Endothelial cell of umbilical vein (primary cell): Measurements from ENCODE around the gene HMGXB3. TPM values are rescaled to one million over a fixed set of nuclear protein-coding genes. Genes with fewer than 3 reads are reported as not detected.

Experiments
- BruUV-seq: library from RNA; stranded (reverse); fragments of 400-500 nt; replicated peaks from 2 replicates; lab custom pipeline; 2021; lab: Mats Ljungman, UMichigan
- CTCF ChIA-PET: fragments of 300-600, 350-600 bp; sonication (Branson Sonifier 250); formaldehyde crosslinking; loops from one replicate; lab custom pipeline; 2021; ENCODE audit warnings: antibody characterized with exemption, inconsistent platforms; lab: Charles Lee
- POLR2A ChIA-PET: fragments of 300-600, 350-600 bp; sonication (Branson Sonifier 250); formaldehyde crosslinking; loops from one replicate; lab custom pipeline; 2021; ENCODE audit warnings: antibody characterized with exemption, inconsistent platforms; lab: Charles Lee
- DNase-seq: peaks from one replicate; pipeline ENCODE4 v3.0.0-alpha.2; 2011; ENCODE audit warnings: low read depth, low spot score
- FAIRE-seq: peaks from 2 replicates; lab custom pipeline; 2011; peaks lifted over from hg19 to GRCh38; lab: Jason Lieb, UNC
- H2AFZ ChIP-seq: 2 replicates; pipeline ENCODE4 v1.6.0; 2012; ENCODE audit warnings: low read depth, low read length, control low read depth, inconsistent platforms
- H3K27ac ChIP-seq: 2 replicates; pipeline ENCODE4 v1.5.1; 2011; ENCODE audit warnings: low read depth, mild to moderate bottlenecking, control low read depth, low read length, moderate library complexity; ENCODE audit not compliant: insufficient read depth
- H3K27me3 ChIP-seq, 2 experiments: 2 replicates each; pipeline versions ENCODE4 v1.6.0 to v1.6.1; 2011; ENCODE audit warnings: low read length in 2 of 2, mixed read lengths in 1 of 2; ENCODE audit not compliant: control insufficient read depth in 2 of 2, insufficient read depth in 2 of 2
- H3K36me3 ChIP-seq, 2 experiments: 2 replicates in 1 of 2; 3 replicates in 1 of 2; pipeline ENCODE4 v1.5.1; 2011; ENCODE audit warnings: low read length in 2 of 2, mild to moderate bottlenecking in 1 of 2, moderate library complexity in 1 of 2; ENCODE audit not compliant: control insufficient read depth in 2 of 2, insufficient read depth in 2 of 2; ENCODE audit errors: extremely low read depth in 1 of 2
- H3K4me1 ChIP-seq: 3 replicates; pipeline ENCODE4 v1.5.1; 2011; ENCODE audit warnings: mild to moderate bottlenecking, low read length; ENCODE audit not compliant: control insufficient read depth, insufficient read depth; ENCODE audit errors: extremely low read depth
- H3K4me2 ChIP-seq: 2 replicates; pipeline ENCODE4 v1.6.1; 2011; ENCODE audit warnings: low read length, control low read depth, mixed read lengths; ENCODE audit not compliant: insufficient read depth
- H3K4me3 ChIP-seq, 3 experiments: fragments of 200-600 bp in 1 of 3; sonication (generic), shearing (Covaris generic) in 1 of 3; replicated peaks in 1 of 3; 2 replicates each; pipeline ENCODE4 v1.5.1; 2011 to 2016; ENCODE audit warnings: control low read depth in 3 of 3, low read length in 3 of 3, mild to moderate bottlenecking in 2 of 3, inconsistent platforms in 1 of 3, low read depth in 1 of 3, moderate library complexity in 1 of 3; ENCODE audit not compliant: insufficient read depth in 1 of 3
- H3K79me2 ChIP-seq: 2 replicates; pipeline ENCODE4 v1.6.0; 2012; ENCODE audit warnings: low read length, inconsistent platforms; ENCODE audit not compliant: control insufficient read depth, insufficient read depth
- H3K9ac ChIP-seq: replicated peaks from 2 replicates; pipeline ENCODE3; 2011; ENCODE audit warnings: low read length, control low read depth; ENCODE audit not compliant: insufficient read depth; ENCODE audit errors: extremely low read depth
- H3K9me1 ChIP-seq: replicated peaks from 3 replicates; pipeline ENCODE4 v1.6.0; 2011; ENCODE audit warnings: mild to moderate bottlenecking, low read length; ENCODE audit not compliant: control insufficient read depth, insufficient read depth; ENCODE audit errors: extremely low read depth
- H3K9me3 ChIP-seq: replicated peaks from 2 replicates; pipeline ENCODE4 v1.5.1; 2012; ENCODE audit warnings: low read length, inconsistent platforms; ENCODE audit not compliant: control insufficient read depth, insufficient read depth
- H4K20me1 ChIP-seq: replicated peaks from 2 replicates; pipeline ENCODE3; 2011; ENCODE audit warnings: mild to moderate bottlenecking, low read length; ENCODE audit not compliant: control insufficient read depth, insufficient read depth; ENCODE audit errors: extremely low read depth
- EZH2 ChIP-seq: IDR thresholded peaks from 2 replicates; pipeline ENCODE4 v1.6.1; 2012; ENCODE audit warnings: borderline replicate concordance, low read depth, mild to moderate bottlenecking, moderate library complexity, low read length, inconsistent platforms; ENCODE audit not compliant: severe bottlenecking
- FOS ChIP-seq: IDR thresholded peaks from 2 replicates; pipeline ENCODE4 v1.6.1; 2011; ENCODE audit warnings: mild to moderate bottlenecking, low read length, moderate library complexity, borderline replicate concordance; ENCODE audit not compliant: insufficient read depth
- GATA2 ChIP-seq: IDR thresholded peaks from 2 replicates; pipeline ENCODE4 v1.7.0; 2011; ENCODE audit warnings: low read depth, mild to moderate bottlenecking, moderate library complexity, mixed read lengths, low read length; ENCODE audit not compliant: insufficient read length, insufficient read depth
- JUN ChIP-seq: IDR thresholded peaks from 2 replicates; pipeline ENCODE4 v1.6.1; 2011; ENCODE audit warnings: borderline replicate concordance, low read depth; ENCODE audit not compliant: insufficient read length, insufficient read depth
- MAX ChIP-seq: IDR thresholded peaks from 2 replicates; pipeline ENCODE4 v1.6.1; 2011; ENCODE audit not compliant: insufficient read depth, insufficient read length
- MYC ChIP-seq: IDR thresholded peaks from one replicate; pipeline ENCODE4 v1.6.1; 2011; ENCODE audit warnings: mild to moderate bottlenecking, low read depth, low read length
- POLR2A ChIP-seq: IDR thresholded peaks from 2 replicates; pipeline ENCODE4 v1.6.1; 2012; ENCODE audit warnings: low read depth, mild to moderate bottlenecking, control low read depth, low read length
- POLR2AphosphoS5 ChIP-seq: IDR thresholded peaks from 2 replicates; pipeline ENCODE4 v1.6.1; 2012; ENCODE audit warnings: low read depth, mild to moderate bottlenecking, control low read depth, low read length, moderate library complexity; ENCODE audit not compliant: insufficient read depth
- dilution Hi-C: fragments of 300-500 bp; cut with MboI; formaldehyde crosslinking; loops from one replicate; pipeline ENCODE4 v1.15.0; 2019; ENCODE audit warnings: low sequenced_read_pairs; ENCODE audit not compliant: extremely low pct_ligation_motif_present
- intact Hi-C: fragments of 100-400 bp; cut with micrococcal nuclease; formaldehyde crosslinking; loops from one replicate; pipeline ENCODE4 v1.10.0; 2022
- polyA plus RNA-seq, 4 experiments: library from polyadenylated mRNA; depleted of rRNA in 3 of 4; stranded (reverse) in 3 of 4; unstranded in 1 of 4; fragments of >200 nt; gene quantifications; 2 replicates each; pipeline versions ENCODE4 v1.2.1 to v1.2.3, GENCODE V29; 2011 to 2012; ENCODE audit warnings: missing spikeins in 1 of 4
- total RNA-seq: library from RNA; stranded (reverse); gene quantifications from 2 replicates; pipeline ENCODE4 v1.2.3, GENCODE V29; 2021
- TF ChIP-seq, protein P1 (sequence below), 2 donors: IDR thresholded peaks; 1 replicate in 1 of 2; 2 replicates in 1 of 2; pipeline ENCODE4 v1.5.1; 2011; ENCODE audit warnings: low read length in 2 of 2, mild to moderate bottlenecking in 2 of 2, moderate library complexity in 2 of 2, control low read depth in 1 of 2, inconsistent platforms in 1 of 2, low read depth in 1 of 2; ENCODE audit not compliant: insufficient read depth in 1 of 2; ENCODE audit errors: extremely low read depth in 1 of 2

Gene HMGXB3
- total and polyA plus RNA-seq, 2 donors (not counting 3 experiments of a cell fraction or from before 2014, with no cell fraction given): 34.8 to 52.6 TPM

DNA sequence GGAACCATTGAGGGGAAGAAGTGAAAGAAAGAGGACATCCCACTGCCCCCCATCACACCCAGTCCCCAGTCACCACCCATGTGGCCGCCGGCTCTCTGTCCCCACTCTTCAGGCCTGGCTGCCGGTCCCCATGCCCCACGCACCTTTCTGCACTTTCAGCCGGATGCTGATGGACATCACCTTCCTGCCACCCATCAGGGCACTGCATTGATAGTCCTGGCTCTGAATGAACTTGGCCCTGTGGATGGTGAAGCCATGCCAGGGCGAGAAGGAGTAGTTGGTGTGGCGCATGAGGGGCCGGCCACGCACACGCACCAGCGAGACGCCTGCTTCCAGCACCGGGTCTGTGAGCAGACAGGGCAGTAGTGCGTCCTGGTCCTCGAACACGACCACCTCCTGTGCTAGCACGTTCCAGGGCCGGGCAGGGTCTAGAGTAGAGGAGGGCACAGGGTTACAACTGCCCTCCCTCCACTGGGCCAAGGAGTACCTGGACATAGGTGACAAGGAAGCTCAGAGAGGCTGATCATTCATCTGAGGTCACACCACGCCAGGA lies 79.4 kb downstream of the HMGXB3 start:
- Histone ChIP-seq H3K27me3 (peaks cover 1 to 5% of the 10 kb centered on the region in 2 experiments), H3K9me3 (no peaks in the 10 kb centered on the region), H3K36me3 (no peaks in the 10 kb centered on the region), H3K9me1 (no peaks in the 10 kb centered on the region), H3K4me2 (no peak overlapping the region), H3K4me1 (peaks cover 17% of the 10 kb centered on the region), H3K27ac (no peak overlapping the region), H3K79me2 (no peaks in the 10 kb centered on the region), H4K20me1 (no peaks in the 10 kb centered on the region), H3K9ac (no peak overlapping the region), H2AFZ (no peak overlapping the region), H3K4me3 (no peak overlapping the region)
- TF ChIP-seq GATA2: no peak
- TF ChIP-seq JUN: no peak
- no peak for TF ChIP-seq EZH2
- no peak for TF ChIP-seq FOS
- TF ChIP-seq POLR2A: no peak
- TF ChIP-seq, protein P1, sequence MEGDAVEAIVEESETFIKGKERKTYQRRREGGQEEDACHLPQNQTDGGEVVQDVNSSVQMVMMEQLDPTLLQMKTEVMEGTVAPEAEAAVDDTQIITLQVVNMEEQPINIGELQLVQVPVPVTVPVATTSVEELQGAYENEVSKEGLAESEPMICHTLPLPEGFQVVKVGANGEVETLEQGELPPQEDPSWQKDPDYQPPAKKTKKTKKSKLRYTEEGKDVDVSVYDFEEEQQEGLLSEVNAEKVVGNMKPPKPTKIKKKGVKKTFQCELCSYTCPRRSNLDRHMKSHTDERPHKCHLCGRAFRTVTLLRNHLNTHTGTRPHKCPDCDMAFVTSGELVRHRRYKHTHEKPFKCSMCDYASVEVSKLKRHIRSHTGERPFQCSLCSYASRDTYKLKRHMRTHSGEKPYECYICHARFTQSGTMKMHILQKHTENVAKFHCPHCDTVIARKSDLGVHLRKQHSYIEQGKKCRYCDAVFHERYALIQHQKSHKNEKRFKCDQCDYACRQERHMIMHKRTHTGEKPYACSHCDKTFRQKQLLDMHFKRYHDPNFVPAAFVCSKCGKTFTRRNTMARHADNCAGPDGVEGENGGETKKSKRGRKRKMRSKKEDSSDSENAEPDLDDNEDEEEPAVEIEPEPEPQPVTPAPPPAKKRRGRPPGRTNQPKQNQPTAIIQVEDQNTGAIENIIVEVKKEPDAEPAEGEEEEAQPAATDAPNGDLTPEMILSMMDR (IDR thresholded peaks at IDR 0.05; ENCODE audit: extremely low read depth in 1 of 2, insufficient read depth in 1 of 2, low read depth in 1 of 2, low read length in 2 of 2): no peak
- no peak for TF ChIP-seq POLR2AphosphoS5
- no peak for TF ChIP-seq MAX
- no peak for TF ChIP-seq MYC
- intact Hi-C loops (no loop called here), dilution Hi-C loops (no loop called here)
- no TSS peak for BruUV-seq
- no peak for FAIRE-seq
- no peak for DNase-seq
- ChIA-PET CTCF (no interaction called here), POLR2A (no interaction called here)
